Sigmoid colon (tissue), 4 donors: Measurements from ENCODE around the gene CXCR2.
"Not testable (repeated sequence)": the region's sequence is repeated elsewhere in the genome, so short reads cannot be mapped to it uniquely, and the experiment has no call there.

ENCODE experiments used
- EP300 ChIP-seq, 4 donors: sonication (generic); formaldehyde crosslinking; IDR thresholded peaks; one replicate each; pipeline ENCODE4 v1.6.1; 2017; ENCODE audit warnings: antibody characterized with exemption in 4 of 4
- POLR2A ChIP-seq, 2 donors: fragments of 450-650 bp; IDR thresholded peaks; one replicate each; pipeline ENCODE4 v1.6.1; 2016; ENCODE audit warnings: antibody characterized with exemption in 2 of 2, mild to moderate bottlenecking in 2 of 2, moderate library complexity in 2 of 2
- POLR2AphosphoS5 ChIP-seq, 4 donors: sonication (generic); formaldehyde crosslinking; IDR thresholded peaks; one replicate each; pipeline ENCODE4 v1.6.1; 2017; ENCODE audit warnings: antibody characterized with exemption in 4 of 4
- TF ChIP-seq, protein P1 (sequence below), 4 experiments: fragments of 450-650 bp in 3 of 4; fragments of 200-600 bp in 1 of 4; IDR thresholded peaks; one replicate each; pipeline ENCODE4 v1.5.1; 2016 to 2019; ENCODE audit warnings: antibody characterized with exemption in 4 of 4, mild to moderate bottlenecking in 3 of 4, moderate library complexity in 2 of 4

DNA sequence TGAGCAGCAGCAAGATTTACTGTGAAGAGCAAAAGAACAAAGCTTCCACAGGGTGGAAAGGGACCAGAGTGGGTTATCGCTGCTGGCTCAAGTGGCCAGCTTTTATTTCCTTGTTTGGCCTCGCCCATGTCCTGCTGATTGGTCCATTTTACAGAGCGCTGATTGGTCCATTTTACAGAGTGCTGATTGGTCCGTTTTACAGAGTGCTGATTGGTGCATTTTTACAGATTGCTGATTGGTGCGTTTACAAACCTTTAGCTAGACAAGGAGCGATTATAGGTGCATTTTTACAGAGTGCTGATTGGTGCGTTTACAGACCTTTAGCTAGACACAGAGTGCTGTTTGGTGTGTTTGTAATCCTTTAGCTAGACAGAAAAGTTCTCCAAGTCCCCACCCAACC is 17.0 kb upstream of the CXCR2 start:
- TF ChIP-seq EP300, POLR2AphosphoS5, POLR2A (IDR thresholded peaks at IDR 0.05): not testable (repeated sequence)
- TF ChIP-seq, protein P1, sequence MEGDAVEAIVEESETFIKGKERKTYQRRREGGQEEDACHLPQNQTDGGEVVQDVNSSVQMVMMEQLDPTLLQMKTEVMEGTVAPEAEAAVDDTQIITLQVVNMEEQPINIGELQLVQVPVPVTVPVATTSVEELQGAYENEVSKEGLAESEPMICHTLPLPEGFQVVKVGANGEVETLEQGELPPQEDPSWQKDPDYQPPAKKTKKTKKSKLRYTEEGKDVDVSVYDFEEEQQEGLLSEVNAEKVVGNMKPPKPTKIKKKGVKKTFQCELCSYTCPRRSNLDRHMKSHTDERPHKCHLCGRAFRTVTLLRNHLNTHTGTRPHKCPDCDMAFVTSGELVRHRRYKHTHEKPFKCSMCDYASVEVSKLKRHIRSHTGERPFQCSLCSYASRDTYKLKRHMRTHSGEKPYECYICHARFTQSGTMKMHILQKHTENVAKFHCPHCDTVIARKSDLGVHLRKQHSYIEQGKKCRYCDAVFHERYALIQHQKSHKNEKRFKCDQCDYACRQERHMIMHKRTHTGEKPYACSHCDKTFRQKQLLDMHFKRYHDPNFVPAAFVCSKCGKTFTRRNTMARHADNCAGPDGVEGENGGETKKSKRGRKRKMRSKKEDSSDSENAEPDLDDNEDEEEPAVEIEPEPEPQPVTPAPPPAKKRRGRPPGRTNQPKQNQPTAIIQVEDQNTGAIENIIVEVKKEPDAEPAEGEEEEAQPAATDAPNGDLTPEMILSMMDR (IDR thresholded peaks at IDR 0.05) = not testable (repeated sequence)
